SKM-1 (cell line): ENCODE measurements around the gene TFPI2.
"Not testable (repeated sequence)": the region's sequence is repeated elsewhere in the genome, so short reads cannot be mapped to it uniquely, and the experiment has no call there.

Experiments used
- DNase-seq: peaks from one replicate; lab custom pipeline; 2025; ENCODE audit not compliant: unreplicated experiment; lab: John Stamatoyannopoulos, UW

TFPI2 gene, protein sequence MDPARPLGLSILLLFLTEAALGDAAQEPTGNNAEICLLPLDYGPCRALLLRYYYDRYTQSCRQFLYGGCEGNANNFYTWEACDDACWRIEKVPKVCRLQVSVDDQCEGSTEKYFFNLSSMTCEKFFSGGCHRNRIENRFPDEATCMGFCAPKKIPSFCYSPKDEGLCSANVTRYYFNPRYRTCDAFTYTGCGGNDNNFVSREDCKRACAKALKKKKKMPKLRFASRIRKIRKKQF

DNA sequence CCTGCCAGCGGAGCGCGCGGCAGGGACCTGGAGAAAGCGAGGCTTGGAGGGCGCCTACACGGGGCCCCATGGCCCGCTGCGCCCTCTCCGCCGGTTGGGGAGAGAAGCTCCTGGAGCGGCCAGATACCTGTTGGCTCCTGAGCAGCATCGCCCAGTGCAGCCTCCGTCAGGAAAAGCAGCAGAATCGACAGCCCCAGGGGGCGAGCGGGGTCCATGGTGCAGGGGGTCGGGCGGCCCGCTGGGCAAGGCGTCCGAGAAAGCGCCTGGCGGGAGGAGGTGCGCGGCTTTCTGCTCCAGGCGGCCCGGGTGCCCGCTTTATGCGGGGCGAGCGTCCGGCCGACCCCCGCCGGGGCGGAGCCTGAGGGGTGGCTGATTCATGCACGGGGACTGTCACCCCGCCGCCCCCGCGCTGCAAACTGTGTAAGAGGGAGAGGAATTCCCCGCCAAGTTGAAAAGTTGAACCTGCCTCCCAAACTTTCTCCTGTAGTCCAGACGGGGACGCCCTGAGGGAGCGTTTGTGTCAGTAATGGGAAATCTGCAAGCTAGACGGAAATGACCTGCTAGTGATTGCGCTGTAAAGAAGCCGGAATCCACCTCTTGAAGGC lies at the start of gene TFPI2:
TSS of gene TFPI2 (minus strand) at position 290 of the 605 bp plus-strand sequence. CDS start at position 215, 75 bp downstream.
- DNase-seq, result no peak

DNA sequence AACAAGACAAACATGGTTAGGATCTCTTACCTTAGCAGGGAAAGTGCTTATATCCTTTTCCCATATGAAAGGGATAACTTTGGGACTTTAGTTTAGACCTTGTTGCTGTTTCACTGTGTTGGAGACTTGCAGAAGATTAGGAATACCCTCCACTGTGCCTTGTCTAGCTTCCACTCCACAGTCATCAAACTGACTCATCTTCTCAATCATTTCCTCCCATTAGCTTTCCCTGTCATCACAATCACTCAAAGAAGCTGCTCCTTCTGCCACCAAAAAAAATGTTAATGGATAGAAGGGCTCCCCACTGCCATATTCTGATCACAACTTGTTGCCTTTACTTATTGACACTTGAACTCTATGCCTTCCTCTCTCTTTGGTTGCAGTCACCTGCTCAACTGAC lies 47.7 kb upstream of the TFPI2 start:
- no peak for DNase-seq

DNA sequence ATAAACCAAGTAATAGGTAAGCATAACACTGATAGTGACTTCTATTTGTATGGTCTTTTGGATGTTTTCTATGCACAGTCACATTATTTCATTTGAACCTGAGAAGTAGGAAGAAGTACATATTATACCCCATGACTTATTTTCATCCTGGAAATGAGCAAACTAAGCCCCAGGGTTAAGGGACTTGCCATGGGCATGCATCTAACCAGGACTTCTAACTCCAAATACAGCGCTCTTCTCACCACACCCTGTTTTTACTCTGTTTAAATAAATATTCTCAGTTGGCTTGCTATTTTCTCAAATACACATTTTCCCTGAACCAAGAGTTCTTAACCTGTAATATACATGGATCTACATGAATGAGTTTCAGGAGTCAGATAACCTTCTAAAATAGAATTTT lies 47.3 kb upstream of the TFPI2 start:
- DNase-seq, result no peak

DNA sequence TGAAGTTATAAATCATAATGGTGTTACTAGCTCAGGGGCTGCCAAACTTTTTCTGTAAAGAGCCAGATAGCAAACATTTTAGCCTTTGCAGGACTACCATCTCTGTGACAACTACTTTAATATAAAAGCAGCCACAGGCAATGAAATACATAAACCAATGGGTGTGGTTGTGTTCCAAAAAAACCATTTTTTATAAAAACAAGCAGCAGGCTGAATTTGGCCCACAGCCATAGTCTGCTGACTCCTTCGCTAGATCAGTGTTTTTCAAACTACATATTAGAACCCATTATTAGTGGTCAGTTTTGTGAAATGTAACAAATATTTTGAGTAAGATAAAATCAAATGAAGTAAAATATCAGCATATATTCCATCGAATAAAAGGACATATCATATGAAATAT lies 44.5 kb upstream of the TFPI2 start:
- no peak for DNase-seq

DNA sequence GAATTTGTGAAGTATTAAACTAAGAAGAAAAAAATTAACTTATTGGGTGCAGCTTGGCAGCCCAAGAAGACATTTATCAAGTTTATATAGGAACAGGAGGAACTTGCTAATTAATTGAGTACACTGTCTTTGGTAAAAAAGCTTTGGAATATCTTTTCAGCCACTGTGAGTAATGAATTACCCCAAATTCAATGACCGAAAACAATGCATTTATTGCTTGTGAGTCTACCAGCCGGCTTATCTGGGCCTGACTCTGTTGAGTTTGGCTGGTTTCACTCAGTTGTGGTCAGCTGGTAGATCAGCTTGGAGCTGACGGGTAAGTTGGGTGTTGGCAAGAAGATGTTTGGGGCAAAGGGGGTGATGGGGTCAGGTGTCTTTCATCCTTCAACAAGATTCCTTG lies 42.6 kb upstream of the TFPI2 start:
- no peak for DNase-seq

DNA sequence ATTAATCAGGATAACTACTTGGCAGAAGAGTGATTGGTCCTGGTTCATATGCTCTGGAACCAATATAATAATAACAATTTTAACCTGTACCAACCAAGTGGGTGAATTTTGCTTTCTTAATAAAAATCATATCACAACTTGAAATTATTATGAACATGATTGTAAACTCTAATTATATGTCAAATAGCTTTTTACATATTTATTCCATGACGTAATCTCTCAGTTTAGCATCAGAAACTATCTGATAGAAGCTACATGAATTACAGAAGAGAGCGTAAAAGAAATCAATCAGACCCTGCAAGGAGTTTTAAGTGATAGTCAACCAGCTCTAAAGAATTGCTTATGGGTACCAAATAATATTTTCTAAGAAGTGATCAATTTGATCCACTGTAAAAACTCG lies 41.1 kb upstream of the TFPI2 start:
- DNase-seq, result no peak

DNA sequence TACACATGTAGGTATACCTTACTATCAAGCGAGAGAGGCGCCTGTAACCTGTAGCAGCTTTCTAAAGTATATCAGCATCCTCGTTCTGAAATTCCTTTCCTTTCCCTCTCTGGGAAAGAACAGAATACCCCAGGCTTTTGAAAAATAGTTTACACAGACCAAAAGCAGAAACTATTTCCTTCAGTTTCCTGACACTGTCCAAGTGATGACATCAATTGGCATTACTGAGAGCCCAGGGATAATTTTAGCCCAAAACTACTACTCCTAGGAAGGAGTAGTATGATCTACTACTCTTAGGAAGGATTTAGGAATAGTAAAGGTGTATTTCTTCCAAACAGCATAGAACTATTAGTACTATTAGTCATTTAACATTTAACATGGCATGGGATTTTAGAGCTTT lies 37.0 kb upstream of the TFPI2 start:
- no peak for DNase-seq

DNA sequence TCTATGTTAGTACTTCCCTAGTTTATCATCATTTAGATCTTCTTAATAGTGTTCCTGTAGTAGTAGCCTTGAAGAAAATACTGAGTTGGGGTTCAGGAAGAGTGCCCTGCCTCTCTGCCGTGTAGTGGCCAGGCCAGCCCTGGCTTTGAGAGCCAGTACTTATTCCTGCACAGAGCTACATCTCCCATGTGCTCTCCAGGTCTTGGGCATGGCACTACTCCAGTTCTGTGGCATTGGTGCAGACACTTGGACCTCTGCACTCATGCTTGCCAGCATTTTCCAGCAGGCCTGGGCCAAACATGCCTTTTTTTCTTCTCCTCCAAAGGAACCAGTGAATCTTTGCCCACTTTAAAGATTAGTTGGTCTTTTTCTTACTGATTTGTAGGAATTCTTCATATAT lies 36.2 kb upstream of the TFPI2 start:
- no peak for DNase-seq

DNA sequence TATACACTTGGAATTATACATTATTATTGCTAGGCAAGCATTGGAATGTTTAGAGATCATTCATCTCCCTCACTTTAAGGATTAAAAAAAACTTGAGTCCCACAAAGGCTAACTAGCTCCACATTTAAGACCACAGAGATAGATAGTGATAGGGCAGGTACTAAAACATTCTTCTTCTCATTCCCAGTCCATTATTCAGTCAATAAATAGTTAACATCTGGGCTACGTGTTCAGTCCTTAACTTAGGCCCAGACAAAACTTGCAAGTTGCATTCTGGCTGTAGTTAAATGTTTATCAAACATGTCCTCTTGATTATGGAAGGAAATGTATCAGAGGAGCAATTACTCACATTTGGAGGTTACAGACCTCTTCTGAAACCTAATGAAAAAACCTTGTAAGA lies 33.4 kb upstream of the TFPI2 start:
- no peak for DNase-seq

DNA sequence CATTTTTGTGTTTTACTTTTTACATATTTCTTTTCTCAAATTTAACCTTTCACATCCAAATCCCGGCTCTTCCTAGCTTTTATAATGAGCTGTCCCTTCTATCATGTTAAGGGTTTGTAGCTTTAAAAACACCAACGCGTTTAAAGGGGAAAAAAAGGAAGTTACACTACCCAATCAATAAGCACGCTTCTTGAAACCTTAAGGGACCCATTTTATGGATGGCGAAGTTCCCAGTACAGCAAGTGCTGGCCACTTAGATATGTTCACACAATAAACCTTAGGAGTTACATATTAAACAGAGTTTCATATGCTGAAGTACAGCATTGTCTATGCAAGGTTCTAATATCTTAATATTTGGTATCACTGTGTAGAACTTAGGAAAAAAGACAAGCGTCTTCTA lies 32.7 kb upstream of the TFPI2 start:
- DNase-seq, result no peak

DNA sequence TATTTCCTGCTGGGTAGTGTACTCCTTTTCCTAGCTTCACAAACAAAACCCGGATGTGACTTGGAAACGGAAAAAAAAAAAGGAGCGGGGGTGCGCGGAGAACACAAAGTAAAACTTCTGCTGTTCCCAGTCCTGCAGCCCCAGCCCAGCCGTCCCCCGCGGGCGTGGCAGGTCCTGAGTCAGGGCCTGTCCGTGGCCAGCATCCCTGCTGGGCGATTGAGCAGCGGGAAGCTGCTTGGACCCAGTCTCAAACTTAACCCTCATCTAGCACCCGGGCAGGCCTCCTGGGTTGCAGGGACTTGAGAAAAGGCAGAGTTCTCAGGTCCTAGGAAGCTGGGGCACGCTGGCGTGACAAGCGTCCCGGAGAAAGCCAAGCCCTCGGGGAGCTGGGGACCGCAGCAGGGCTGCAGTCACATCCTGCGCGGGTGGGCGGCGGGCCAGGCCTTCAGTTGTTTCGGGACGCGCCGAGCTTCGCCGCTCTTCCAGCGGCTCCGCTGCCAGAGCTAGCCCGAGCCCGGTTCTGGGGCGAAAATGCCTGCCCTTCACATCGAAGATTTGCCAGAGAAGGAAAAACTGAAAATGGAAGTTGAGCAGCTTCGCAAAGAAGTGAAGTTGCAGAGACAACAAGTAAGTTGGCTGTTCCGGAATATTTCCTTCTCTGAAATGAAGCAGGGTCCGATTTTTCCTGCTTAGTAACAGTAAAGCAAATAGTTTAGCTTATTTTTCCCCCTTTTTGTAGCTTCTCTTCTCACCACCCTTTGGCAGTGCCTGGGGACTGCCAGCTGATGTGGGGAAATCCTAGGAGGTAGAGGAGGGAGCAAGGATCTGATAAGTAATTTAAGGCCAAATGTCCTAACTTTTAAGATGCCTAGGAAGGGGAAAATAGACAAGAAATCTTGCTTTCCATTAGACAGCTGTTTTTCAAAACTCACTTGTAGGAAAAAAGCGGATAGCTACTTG lies 31.3 kb upstream of the TFPI2 start, which contains the start of gene GNG11:
TSS of gene GNG11 (plus strand) at position 129 of the 960 bp plus-strand sequence. CDS start at position 532, 403 bp downstream.
- no peak for DNase-seq

DNA sequence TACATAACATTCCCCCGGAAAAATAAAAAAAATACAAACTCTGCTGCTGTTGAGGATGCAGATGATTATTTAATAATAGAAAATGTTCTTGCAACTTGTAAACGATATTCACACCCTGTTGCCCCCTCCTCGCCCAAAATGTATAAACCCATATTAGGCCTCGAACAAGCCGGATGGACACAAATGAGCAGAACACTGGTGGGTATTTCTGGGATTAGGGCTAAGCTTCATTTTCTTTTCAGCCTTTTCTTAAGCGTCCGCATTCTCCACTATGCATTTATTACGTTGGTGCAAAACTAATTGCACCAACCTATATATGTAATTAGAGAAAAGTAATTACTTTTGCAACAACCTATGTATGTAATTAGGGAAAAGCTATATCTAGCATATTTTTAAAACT lies 30.6 kb upstream of the TFPI2 start:
- DNase-seq, result no peak

DNA sequence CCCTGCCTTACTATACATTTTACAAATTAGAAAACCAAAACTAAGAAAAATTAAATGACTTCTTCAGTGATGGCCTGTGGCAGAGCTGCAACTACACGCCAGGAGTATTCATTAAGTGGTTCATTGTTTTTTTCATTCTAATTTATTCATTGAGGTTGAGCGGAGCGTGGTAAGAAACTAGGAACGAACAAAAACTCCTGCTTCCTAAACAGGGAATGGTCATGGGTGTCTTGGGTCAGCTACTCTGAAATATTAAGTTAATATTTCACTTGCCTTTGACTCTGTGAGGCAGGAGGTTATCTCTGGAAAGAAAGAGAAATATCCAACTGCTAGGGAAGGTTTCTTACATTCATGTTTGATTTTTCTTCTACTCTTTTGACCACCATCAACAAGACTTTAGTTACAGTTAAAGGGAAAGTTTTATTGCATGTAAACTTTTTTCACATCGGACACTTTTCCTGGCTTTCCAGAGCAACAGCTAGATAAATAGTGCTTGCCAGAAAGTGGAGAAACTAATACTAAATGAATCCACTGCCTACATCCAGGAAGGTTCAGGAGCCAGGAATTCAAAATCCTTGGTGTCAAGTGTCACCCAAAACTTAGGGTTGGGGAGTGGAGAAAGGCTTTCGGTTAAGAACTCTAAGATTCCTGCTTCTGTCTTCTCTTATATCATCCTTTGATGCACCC lies 30.1 kb upstream of the TFPI2 start:
- no peak for DNase-seq

DNA sequence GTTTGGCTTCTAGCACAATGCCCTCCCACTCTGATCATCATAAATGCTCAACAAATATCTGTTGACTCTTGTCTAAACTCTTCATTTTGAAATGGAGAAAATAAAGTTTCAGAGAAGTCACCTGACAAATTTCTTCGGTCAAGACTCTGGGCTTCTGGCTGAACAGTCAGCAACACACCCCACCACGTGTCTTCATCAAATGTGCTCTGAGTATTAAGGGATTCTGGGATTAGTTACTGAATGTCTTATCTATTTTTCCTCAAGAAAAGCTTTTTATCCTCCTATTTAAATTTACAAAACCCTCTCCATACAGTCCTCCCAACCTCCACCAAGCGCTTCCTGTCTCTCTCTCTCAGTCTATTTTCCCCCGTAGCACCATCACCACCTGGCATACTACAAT lies 25.8 kb upstream of the TFPI2 start:
- DNase-seq, result not testable (repeated sequence)

DNA sequence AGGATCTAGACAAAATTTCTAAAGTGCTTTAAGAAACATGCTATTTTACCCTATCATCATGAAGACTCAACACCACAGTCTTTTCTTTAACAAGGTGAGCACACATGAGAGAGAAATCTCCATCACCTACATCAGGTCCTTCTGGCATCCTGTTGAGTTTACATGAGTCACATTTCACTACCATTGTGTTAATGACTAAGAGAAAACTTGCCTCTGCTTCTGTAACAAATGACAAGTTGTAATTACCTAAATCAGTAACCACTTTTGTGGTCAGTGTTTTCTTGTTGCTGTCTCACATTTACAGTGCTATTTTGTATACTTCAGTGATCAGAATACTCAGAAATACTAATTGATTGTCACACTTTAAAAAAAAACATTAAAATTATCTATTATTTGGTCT lies 25.3 kb upstream of the TFPI2 start:
- not testable (repeated sequence) for DNase-seq

DNA sequence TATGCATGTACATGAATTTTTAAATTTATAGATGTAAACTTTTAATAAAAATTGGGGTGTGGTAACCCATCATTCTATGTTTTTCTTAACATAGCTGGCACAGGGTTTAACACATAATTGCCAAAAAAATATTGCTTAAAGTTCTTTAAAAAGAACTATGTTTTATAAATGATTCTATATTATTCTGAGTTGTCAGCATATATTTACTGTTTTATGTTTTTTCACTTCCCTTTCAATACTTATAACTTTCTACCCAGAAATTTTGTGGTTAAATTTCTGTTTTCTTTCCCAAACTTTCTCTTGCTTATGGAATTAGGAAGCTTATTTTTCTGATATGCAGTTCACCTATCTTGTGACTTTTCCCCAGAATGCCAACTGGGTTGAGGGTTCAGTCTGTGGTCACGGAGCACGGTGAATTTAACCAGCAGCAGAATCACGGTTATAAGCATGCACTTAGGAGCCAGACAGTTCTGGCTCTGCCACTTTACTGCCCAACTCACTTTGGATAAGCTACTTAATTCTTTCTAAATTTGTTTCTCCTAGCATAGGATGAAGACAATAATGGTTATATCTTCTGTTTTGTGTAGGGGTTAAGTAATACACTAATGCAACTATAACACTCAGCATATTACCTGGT lies 24.8 kb upstream of the TFPI2 start:
- not testable (repeated sequence) for DNase-seq

DNA sequence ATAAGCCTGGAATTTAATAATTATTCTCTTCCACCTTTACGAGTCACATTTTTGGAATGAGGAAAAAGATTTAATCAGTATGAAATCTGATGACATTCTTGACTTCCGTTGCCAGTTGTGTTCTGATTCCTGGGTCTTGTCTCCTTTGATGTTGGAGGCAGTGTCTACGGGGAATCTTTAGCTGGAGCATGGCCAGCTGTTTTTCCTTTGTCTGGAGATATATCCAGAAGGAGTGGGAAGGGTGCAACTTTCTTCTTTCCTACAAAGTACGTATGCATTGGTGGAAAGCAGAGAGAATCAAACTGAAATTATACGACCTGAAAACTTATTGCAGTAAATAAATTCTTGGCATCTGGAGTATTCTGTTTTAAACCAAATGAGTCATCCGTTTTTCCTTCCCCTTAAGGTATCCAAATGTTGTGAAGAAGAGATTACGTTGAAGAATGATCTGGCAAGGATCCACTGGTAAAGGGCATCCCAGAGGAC lies 24.1 kb upstream of the TFPI2 start:
- no peak for DNase-seq

DNA sequence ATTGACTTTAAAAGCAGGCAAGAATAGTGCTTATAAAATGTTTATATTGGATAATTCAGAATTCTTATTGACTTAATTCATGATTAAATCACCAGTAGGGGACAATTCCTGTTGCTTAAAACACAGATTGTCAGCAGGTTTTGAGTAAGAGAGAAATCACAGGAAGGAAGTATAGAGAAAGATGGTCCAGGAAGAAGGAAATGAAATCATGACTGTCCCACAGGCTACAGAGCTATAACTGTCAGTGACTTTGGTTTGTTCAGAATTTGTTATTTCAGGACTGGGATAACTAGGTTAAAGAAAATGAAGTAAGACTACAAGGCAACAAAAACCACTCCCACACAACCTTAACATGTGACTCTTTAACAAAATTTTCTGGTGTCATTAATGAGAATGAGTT lies 22.6 kb upstream of the TFPI2 start:
- no peak for DNase-seq

DNA sequence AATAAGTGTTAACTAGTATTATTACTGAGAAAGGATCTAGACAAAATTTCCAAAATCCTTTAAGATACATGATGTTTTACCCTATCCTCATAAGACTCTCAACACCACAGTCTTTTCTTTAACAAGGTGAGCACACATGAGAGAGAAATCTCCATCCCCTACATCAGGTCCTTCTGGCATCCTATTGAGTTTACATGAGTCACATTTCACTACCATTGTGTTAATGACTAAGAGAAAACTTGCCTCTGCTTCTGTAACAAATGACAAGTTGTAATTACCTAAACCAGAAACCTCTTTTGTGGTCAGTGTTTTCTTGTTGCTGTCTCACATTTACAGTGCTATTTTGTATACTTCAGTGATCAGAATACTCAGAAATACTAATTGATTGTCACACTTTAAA lies 21.1 kb upstream of the TFPI2 start:
- not testable (repeated sequence) for DNase-seq

DNA sequence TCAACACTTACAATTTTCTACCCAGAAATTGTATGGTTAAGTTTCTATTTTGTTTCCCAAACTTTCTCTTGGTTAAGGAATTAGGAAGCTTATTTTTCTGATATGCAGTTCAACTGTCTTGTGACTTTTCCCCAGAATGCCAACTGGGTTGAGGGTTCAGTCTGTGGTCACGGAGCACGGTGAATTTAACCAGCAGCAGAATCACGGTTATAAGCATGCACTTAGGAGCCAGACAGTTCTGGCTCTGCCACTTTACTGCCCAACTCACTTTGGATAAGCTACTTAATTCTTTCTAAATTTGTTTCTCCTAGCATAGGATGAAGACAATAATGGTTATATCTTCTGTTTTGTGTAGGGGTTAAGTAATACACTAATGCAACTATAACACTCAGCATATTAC lies 20.7 kb upstream of the TFPI2 start:
- DNase-seq, result not testable (repeated sequence)
